Stimulated activated CD4-positive, alpha-beta T cell treated with anti-CD3 and anti-CD28 coated beads, TNF-alpha, amount 100 ng/mL, for 24 hours (primary cell): ENCODE measurements around the gene CREG1.
"Not testable (repeated sequence)": the region's sequence is repeated elsewhere in the genome, so short reads cannot be mapped to it uniquely, and the experiment has no call there.

ENCODE experiments used
- DNase-seq, 3 experiments: peaks; one replicate each; pipeline ENCODE4 v3.0.0-alpha.2; 2020; ENCODE audit warnings: low read depth in 3 of 3

Gene CREG1

DNA sequence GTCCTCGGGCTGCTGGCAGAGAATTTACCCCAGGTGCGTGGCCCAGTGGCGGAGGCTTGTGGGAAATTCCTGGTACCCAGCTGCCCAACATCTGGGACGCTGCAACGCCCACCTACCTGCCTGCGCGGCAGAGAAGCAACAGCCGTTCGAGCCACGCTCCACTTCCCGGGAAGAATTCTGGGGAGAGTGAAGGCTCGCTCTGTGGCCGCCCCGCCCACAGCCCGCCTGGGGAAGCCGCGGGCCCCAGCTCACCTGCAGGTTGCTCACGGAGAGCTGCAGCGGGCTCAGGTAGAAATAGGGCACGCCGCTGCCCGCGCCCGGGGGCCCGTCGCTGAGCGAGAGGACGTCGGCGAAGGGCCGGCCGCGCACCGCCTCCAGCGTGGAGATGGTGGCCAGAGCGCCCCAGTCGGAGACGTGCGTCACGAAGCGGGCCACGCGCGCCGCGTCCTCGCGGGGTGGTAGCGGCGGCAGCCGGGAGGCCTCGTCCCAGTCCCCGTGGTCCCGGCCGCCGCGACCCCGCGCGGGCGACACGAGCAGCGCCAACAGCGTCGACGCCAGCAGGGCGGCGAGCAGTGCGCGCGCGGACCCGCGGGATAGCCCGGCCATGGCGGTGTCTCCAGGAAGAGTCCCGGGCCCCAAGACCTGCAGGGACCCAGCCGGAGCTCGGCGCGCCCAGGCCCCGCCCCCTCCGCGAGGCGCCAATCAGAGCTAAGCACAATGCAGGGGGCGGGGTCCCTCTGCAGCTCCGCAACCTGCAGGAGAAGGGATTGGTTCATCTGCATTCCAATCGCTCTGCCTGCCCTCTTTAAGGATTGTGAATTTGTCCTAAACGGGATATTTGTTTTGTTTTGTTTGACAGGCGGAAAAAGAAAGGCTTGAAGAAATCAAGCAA, at the start of gene CREG1:
TSS of gene CREG1 (minus strand) at position 627 of the 892 bp plus-strand sequence.
- DNase-seq: peak; percentile 77 to 91 (median 81)

DNA sequence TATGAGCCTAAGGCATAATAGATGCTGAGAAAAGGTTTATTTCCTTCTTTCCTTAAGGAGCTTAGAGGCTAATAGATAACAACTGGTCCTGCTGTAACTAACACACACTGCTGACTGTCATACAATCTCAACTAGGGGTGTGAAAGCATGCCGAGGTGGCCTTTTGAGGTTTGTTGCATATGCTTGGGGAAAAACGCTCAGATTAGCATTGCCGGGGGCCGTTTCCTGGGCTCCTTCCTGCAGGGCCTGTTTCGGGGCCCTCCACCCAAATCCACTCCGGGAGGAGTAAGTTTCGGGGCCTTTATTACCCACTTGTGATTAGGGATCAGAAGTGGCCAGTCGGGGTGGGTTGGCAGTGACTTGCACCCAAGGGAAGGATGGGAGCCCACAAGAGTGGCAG, 49.3 kb upstream of the CREG1 start:
- no peak for DNase-seq

DNA sequence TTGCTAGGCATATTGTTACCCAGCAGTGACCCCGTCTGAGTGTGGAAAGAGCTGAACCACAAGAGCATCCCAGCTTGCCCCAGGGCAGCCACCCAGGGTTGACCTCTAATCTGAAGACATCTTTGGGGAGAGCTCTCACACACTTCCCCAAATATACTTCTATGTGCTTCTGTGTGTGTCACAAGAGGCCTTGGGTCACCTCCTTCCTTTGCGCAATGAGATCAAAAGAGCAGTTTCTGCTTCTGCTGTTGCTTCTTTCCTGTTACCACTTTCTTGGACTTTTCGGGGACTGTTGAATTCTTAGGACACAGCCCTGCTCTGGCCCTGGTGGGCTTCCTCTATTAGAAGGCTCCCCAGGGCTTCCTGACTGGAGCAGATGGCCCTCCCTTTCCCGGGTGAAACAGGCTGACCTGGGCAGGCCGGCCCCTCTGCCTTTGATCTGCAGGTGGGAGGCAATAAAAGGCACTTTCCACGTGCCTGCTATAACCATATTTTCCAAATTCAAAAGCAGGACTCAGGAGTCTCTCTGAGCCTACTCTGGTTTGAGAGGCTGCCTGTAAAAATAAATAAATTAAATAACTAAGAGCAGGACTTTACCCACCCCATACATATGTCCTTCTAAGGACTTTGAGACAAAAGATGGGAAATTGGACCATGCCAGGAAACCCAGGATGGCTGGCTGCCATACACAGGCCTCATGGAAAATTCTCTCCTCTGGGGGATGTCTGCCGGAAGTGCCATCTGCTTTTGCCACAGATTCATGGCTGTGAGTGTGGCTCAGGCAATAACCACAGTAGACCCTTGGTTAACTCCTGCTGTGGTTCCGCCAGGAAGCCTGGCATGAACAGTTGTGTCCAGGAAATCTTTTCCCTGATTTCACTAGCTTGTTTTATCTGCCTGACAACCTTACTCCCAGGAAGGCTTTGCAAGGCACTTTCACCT, 48.2 kb upstream of the CREG1 start:
- no peak for DNase-seq

DNA sequence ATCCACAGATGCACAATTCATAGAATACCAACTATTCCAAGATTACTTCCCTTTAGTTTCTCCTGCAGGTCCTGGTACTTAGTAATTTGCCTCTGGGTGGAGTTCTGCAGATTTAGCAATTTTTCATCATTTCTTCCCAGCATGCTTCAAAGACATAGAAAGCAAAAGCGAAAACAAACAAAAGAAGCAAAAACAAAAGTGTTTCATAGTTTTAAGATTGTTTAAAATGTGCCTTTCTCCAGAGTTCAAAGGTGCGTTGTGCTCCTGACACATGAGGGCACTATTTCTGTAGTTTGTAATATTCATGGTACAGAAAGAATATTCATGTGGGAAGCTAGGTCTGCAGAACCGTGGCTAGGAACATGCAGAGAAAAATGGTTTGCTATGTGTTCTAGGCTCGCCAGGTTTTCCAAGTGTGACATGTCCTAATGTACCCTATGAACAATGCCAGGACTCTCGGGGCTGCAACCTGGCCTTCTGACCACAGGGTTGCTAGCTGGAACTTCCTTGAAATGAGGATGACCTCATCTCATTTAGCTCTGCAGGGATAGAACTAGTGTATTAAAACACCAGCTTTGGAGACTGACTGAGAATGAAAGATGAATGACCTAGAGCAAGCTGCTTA, 46.5 kb upstream of the CREG1 start:
- peak in 1 of 3 experiments; percentile 14 for DNase-seq

- DNase-seq: no peak
These were observed 41.3 kb upstream of the CREG1 start for GRCh38 chr1:167594822-167595221.

GRCh38 chr1:167593860-167594259, 40.3 kb upstream of the CREG1 start:
- DNase-seq: no peak

DNA sequence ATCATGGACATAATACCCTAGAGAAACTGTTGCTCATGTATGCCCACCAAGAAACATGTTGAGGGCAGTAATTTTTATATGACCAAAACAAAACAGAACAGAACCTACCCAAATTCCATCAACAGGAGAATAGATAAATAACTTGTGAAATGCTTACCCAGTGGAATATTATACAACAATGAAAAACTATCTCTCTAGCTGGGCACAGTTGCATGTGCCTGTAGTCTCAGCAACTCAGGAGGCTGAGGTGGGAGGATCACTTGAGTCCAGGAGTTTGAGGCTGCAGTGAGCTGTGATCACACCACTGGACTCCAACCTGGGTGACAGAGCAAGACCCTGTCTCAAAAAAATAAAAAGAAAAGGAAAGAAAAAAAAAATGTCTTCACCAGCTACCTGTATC, 38.9 kb upstream of the CREG1 start:
- DNase-seq: no peak

DNA sequence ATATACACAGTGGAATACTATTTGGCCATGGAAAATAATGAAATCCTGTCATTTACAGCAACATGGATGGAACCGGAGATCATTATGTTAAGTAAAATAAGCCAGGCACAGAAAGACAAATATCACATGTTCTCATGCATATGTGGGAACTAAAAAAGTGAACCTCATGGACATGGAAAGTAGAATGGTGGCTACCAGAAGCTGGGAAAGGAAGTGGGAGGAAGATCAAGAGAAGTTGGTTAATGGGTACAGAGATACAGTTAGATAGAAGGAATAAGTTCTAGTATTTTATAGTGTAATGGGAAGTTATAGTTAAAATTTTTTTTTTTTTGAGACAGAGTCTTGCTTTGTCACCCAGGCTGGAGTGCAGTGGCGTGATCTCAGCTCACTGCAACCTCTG, 34.8 kb upstream of the CREG1 start:
- no peak for DNase-seq

GRCh38 chr1:167587872-167588271, 34.3 kb upstream of the CREG1 start:
- DNase-seq: no peak

GRCh38 chr1:167587342-167587741, 33.8 kb upstream of the CREG1 start:
- DNase-seq: no peak

- no peak for DNase-seq
These were observed 31.0 kb upstream of the CREG1 start for GRCh38 chr1:167584581-167584980.

- no peak for DNase-seq
These were observed 29.2 kb upstream of the CREG1 start for GRCh38 chr1:167582722-167583121.

- DNase-seq: no peak
These were observed 28.5 kb upstream of the CREG1 start for GRCh38 chr1:167582064-167582463.

DNA sequence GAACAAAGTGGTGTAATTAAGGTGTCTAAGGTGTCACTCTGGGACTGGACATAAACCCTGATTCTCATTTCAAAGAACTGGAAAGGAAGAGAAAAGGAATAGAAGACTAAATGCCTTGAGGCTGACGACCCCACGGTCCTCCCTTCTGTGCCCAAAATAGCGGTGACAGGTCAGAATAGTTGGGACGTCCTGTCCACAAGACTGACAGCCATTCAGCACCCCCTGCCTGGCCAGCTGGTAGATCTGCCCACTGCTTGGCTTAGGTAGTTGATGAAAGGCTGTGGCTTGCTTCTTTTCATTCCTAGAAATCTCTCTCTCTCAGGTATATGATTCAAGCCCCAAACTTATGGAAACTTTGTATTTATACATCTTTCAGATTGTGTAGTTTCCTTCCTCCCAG, 26.4 kb upstream of the CREG1 start:
- no peak for DNase-seq

GRCh38 chr1:167578939-167579521, 25.5 kb upstream of the CREG1 start:
- no peak for DNase-seq

DNA sequence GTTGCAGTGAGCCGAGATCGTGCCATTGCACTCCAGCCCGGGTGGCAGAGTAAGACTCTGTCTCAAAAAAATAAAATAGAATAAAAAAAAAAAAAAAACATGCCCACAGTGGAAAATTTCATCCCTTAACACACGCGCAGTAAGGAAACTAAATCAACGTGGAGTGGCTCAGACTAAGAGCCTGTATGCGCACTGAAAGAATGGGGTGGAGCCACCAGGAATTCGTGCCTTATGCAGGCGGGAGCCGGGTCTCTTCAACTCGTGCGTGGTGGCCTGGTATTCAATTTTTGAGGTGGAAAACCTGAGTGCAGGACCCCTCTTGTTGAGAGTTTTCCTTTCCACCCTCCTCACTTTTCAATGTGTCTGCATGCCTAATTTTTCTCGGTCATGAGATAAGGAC, 22.1 kb upstream of the CREG1 start:
- no peak for DNase-seq

DNA sequence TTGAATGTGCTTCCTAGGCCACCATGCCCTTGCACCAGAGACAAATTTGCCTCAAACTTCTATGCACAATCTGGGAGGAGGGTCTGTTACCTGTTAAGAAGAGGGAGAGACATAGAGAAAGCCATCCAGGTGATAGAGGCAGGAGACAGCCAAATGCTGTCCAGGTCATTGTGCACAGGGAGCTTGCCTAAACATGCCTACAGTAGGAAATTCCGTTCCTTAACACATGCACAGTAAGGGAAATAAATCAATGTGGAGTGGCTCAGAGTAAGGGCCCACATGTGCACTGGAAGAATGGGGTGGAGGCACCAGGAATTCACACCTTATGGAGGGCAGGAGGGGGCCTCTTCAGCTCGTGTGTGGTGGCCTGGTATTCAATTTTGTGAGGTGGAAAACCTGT, 19.5 kb upstream of the CREG1 start:
- no peak for DNase-seq

DNA sequence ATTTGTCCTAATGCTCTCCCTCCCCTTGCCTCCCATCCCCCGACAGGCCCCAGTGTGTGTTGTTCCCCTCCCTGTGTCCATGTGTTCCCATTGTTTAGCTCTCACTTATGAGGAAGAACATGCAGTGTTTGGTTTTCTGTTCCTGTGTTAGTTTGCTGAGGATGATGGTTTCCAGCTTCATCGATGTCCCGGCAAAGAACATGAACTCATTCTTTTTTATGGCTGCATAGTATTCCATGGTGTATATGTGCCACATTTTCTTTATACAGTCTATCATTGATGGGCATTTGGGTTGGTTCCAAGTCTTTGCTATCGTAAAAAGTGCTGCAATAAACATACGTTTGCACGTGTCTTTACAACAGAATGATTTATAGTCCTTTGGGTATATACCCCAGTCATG, 17.1 kb upstream of the CREG1 start:
- not testable (repeated sequence) for DNase-seq

- no peak for DNase-seq
These were observed 14.1 kb upstream of the CREG1 start for GRCh38 chr1:167567663-167568062.

DNA sequence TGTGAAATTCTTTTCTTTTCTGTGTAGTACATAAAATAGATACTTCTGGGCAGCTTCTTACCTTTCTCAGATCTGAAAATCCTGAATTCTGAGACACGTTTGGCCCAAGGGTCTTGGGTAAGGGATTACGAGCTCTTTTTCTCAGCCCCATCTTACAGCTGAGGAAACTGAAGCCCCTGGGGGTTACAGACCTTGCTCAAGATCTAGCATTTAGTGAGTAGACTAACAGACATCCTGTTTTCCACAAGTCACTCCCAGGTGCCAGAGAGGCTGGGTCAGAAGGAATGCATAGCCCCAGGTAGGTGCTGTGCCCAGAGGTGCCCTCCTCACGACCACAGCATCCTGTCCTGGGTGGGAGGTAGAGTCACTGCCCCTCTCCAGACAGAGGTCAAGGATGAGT, 13.2 kb upstream of the CREG1 start:
- no peak for DNase-seq

GRCh38 chr1:167565922-167566321, 12.4 kb upstream of the CREG1 start:
- DNase-seq: no peak
